CD4-positive, alpha-beta T cell treated with Interleukin-17A for 1 hour (primary cell): ENCODE data around the gene C11orf58.

ENCODE experiments used
- DNase-seq: peaks from one replicate; pipeline ENCODE4 v3.0.0-alpha.2; 2020

Gene C11orf58

DNA sequence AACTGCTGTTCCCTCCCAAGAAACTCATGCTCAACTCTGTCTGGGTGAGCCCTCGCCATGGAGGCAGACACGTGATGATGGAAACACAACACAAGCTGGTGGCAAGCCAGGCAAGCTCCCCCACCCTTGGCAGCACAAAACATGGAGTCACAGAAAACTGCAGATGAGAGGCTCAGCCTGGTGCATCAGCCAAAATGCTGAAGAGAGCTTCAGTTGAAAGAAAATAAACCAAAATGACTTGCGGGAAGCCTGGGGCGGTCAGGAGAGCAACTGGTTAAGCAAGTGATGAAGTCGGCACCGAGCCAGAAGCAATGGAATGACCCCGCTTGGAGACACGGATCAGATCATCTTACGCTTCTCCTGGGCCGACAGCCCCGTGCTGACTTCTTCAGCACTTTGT lies 68.3 kb downstream of the C11orf58 start:
- DNase-seq: no peak

DNA sequence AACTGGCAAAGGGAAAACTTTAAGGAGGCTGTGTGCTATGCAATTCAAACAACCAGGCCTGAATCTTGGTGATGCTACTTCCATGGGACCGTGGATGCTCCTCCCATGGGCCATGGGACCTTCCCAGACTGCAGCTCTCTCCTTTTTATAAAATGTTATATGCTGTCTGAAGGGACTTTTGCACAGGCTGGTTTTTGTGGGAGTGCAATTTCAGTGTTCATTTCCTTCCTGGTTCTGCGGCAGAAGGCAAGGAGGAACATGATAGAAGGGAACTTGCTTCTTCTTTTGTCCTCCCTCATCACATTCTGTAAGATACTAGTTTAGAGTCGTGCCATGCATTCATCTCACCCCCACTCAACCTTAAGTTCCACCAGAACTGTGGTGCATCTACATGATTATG lies 68.9 kb downstream of the C11orf58 start:
- no peak for DNase-seq
